ENCODE measurements around the gene RTN4R.
A peak's percentile ranks its signal among the peaks of the same experiment; 100 is the strongest.
"Not testable (repeated sequence)": the region's sequence is repeated elsewhere in the genome, so short reads cannot be mapped to it uniquely, and the experiment has no call there.

RTN4R gene

GRCh38 chr22:20270190-20271113 is 2.3 kb upstream of the RTN4R start:
- not testable (repeated sequence) for DNase-seq

DNA sequence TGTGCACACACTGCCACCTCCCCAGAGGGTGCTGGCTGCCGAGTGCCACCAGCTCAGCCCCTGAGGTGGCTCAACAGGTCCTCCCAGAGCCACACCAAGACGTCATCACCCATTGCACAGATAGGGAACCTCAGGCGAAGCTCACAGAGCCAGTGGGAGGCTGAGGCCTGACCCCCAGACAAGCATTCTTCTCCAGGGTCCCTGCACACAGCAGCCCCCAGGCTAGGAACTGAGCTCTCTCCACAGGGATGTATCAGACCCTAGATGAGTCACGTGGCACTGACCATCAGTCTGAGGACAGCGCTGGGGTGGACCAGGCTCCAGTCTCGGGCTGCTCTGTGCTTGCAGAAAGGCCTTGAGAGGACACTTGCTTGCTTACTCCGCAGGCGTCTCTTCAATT is 1.6 kb upstream of the RTN4R start:
- not testable (repeated sequence) for DNase-seq

DNA sequence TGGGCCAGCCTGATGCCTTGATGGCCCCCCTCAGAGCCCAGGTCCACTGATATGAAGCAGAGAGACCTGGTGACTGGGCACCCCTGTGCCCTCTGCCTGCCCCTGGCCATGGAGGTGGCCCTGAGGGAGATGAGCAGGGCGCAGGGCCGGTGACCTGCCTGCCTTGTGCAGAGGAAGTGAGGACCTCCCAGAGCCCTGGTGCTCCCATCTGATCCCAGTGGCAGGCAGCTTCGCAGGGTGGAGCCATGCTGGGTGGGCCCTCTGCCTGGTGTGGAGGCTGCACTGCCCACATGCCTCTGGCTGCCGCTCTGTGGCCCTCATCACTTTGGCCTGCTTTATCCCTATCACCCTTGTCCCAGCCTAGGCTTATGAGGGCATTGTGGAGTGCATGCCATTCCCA is 1.1 kb upstream of the RTN4R start:
- DNase-seq = not testable (repeated sequence)

DNA sequence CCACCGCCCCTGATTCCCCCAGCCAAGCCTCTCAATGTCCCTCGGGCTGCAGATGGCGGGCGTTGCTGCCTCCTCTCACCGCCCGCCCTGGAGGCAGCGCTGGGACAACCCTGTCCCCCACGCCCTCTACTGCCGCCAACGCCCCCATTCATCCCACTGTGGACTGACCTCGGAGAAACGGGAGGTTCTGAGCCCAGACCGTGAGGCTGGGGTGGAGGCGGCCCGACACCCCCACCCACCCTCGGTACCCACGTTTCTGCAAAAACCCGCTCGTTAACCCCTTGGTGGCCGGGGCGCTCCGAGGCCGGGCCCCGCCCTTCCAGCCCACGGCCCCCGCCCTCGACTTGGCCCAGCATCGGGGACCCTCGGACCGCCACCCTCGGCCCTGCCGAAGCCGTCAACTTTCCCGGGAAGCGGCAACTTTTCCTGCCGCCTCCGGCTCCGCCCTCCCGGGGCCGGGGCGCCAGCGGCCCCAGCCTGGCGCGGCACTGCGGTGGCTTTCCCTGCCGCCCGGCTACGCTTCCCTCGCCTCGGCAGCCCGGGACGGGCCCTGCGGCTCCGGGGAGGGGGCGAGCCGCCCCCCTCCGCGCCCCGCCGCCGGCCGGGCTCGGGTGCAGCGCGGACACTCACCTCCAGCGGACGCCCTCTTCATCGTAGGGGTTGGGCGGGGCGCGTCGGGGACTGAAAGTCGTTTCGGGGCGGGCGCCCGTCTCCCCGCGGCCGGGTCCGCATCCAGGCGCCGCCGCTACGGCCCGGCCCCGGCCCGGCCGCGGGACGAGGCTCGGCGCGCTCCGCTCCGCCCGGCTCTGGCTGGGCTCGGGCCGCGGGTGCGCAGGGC is 458 bp downstream of the RTN4R start:
- no peak for DNase-seq

DNA sequence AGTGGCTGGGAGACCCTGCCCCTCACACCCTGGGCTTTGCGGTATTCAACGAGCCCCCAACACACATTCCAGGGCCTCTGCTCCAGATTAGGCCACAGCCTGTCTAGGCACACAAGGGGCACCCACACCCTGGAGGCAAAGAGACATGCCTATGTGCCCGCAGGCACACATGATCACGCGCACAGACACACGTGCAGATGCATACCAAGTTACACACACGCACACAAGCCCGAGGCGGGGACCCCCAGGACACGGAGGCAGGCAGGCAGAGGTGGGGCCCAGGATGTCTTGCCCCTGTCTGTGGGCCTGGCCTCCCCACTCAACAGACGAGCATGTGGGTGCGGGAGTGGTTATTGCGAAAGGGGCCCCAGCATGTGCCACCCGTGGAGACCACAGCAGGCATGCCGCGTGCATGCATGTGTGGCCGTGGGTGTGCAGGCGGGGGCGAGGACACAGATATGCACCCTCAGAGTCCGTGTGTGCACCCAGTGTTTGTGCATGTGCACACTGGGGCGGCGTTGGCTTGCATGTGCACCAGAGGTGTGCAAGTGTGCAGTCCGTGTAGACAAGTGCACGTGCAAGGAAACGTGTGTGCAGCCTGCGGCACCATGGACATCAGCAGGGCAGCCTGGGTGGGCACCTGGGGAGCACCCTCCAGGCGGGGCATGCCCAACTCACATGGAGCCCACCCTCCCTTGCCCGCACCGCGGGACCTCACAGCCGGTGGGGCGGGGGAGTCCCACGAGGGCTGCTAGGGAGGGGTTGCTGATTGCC is 1.3 kb downstream of the RTN4R start:
- DNase-seq = not testable (repeated sequence)

DNA sequence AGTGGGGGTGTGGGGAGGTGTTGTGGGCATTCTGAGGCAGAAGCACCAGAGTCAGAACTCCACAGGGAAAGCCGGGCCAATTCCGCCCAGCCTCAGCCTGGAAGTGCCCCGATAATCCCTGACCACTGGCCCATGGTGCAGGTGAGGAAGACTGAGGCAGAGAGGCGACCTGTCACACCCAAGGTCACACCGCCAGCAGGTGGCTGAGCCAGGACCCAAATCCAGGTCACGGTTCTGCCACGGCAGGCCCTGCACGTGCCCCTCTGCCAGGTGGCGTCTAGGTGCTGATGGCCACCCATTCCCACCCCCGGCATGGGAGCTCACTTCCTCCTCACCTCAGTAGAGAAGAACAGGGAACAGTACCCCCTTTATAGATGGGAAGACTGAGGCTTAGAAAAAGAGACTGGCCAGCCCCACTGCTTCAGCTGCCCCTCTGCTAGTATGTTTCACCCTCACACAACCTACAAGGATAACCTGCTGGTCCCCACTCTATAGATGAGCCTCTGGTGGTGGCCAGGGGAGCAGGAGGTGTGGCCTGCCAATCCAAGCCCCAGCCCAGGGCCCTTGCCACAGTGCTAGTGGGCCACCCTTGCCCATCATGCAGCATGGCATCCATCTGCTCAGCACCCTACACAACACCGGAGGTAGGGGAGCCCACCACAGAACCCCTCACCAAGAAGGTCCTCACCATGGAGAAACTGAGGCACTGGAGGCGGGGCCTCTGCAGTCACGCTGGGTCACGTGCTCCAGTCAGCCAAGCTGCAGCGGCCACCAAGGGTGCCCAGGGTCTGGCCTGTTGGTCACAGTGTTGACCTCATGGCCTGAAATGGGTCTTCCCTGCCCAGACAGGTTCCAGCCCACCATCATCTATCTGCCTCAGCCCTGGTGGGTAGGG is 2.1 kb downstream of the RTN4R start:
- DNase-seq = not testable (repeated sequence)

DNA sequence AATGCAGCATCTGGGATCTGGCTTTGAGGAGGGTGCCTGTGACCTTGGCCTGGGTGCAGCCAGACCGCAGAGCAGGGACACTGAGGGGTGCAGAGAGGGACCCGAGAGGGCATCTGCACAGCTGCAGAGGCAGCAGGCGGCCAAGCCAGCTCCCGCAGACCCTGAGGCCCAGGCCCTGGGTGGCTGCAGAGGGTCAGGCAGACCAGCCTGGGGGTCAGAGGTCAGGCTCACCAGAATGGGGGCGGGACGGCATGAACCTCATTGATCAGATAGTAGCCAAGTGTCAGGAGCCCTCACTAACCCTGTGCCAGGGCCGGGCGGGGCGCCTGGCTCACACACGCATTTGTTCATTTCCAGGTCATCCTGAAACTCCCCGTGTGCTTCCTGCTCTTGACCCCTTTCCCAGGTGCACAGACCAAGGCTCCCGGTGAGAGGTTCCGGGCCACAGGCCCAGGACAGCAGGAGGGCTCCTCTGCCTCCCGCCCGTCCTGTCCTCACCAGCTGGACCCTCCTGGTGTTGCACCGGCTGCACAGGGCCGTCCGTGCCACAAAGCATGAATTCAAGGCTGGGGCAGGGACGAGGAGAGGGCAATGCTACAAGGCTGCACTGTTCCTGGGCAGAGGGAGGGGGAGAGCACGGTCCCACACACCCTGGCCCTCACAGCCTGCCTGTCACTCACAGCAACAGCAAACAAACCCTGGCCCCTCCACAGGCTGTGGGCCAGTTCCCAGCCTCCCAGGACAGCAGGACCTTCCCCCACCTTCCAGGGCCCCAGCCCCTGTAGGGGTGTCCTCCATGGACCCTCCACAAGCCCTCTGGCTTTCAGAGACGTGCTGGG is 3.3 kb downstream of the RTN4R start:
- DNase-seq = peak; percentile 69 to 81

GRCh38 chr22:20263404-20264281 is 4.5 kb downstream of the RTN4R start:
- DNase-seq = not testable (repeated sequence)

DNA sequence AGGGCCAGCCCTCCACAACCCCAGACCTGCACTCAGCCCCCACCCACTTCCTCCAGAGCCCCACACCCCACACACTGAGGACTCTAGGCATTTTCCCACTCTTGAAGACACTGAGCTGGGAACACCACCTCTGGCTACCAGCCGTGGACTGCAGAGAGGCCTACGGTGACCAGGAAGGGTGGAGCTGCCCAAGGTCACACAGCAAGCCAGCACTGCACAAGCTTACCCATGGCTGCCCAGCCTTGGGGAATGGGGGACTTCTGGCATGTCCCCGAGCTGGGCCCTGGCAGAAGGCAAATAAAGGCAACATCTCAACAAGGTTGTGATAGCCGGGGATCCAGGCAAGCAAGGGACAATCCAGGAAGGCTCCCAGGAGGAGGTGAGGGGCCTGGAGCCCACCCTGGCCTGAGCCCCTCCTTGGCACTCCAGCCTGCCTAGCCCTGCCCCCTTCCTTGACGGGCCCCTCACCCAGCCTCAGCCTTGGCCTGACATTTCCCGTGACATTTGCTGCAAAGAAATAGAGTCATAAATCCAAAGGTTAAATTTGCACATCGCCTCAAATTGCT is 5.5 kb downstream of the RTN4R start:
- no peak for DNase-seq

DNA sequence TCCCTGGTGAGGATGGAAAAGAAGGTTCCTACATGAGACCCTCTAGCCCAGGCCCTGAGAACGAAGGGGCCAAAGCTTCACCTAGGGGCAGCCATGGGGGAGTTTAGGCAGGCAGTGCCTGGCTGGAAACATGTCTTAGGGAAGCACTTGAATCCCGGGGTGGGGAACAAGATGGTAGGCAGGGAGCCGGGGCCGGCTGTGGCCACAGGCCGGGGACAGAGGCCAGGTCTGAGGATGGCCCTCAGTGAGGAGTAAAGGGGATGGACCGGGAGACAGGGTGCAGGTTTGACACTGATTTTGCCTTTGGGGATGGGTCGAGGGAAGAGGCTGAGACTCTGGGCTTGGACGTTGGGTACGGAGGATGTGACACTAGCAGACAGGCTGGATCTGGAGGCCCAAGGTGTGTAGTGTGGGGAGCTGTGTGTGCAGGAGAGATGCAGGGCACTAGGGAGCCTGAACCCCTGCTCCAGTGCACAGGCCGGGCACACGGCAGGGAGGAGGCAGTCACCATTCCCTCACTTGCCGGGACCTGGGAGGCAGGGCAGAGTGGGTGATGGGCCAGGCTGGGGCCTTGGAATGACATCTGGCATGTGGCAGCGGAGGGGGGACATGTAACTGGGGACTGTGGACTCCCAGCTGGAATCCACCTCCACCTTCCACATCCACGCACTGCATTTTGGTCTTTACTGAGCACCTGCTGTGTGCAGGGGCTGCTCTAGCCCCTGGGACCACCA is 6.1 kb downstream of the RTN4R start:
- no peak for DNase-seq

- no peak for DNase-seq
Observed at GRCh38 chr22:20260071-20260765, 7.9 kb downstream of the RTN4R start.

- DNase-seq = no peak
Observed at GRCh38 chr22:20259327-20259688, 8.8 kb downstream of the RTN4R start.

- DNase-seq = no peak
Observed at GRCh38 chr22:20258584-20259326, 9.4 kb downstream of the RTN4R start.

- DNase-seq = no peak
Observed at GRCh38 chr22:20258021-20258299, 10.2 kb downstream of the RTN4R start.

GRCh38 chr22:20257212-20258020 is 10.7 kb downstream of the RTN4R start:
- DNase-seq = no peak

DNA sequence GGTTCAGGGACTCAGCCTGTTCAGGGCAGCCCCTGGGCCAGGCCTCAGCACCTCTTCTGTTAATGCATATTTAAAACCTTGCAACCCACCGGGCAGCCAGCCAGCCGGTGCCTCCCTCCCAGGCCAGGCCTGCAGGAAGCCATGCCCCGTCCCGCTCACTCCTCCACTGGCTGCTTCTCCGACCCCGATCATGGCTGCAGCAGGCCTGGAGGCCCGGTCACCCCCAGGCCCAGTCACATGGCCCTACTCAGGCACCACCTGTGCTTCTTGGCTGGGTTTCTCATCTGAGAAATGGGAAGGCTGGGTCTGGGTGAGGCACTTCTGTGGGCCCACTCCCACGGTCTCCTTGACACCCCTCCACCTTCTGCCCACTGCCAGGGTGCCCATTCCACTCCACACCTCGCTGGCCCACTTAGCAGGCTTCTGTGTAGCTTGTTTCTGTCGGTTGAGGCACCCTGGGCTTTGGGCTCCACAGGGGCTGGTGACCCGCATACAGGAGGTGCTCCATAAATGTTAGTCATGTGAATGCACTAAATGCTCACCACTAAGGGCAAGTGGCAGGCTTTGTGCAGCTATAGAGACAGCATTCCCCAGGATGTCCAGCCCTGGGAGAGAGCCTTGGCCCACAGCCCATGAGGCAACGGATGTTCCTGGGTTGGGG is 11.4 kb downstream of the RTN4R start:
- DNase-seq = no peak
